Type B pancreatic cell (in vitro differentiated cells): ENCODE data around the gene GATA1. TPM values are rescaled to one million over a fixed set of nuclear protein-coding genes. Genes with fewer than 3 reads are reported as not detected.

ENCODE experiments used
- DNase-seq: peaks from one replicate; pipeline ENCODE4 v3.0.0; 2021; ENCODE audit warnings: mixed read lengths; ENCODE audit not compliant: unreplicated experiment; ENCODE audit errors: extremely low spot score
- H3K27ac Mint-ChIP-seq: 2 replicates; pipeline ENCODE4 v1.8.0; 2021; ENCODE audit warnings: mild to moderate bottlenecking, mixed read lengths
- H3K27me3 Mint-ChIP-seq: 2 replicates; pipeline ENCODE4 v1.8.0; 2021; ENCODE audit warnings: mixed read lengths
- H3K36me3 Mint-ChIP-seq: 2 replicates; pipeline ENCODE4 v1.8.0; 2021; ENCODE audit warnings: mixed read lengths
- H3K4me1 Mint-ChIP-seq: one replicate; pipeline ENCODE4 v1.8.0; 2021; ENCODE audit warnings: mixed read lengths; ENCODE audit not compliant: unreplicated experiment
- H3K4me3 Mint-ChIP-seq: 2 replicates; pipeline ENCODE4 v1.8.0; 2021; ENCODE audit warnings: mild to moderate bottlenecking, mixed read lengths
- H3K9me3 Mint-ChIP-seq: 2 replicates; pipeline ENCODE4 v1.8.0; 2021; ENCODE audit warnings: mixed read lengths
- total RNA-seq: library from RNA; stranded (reverse); gene quantifications from 2 replicates; pipeline ENCODE4 v1.2.1, GENCODE V29; 2021; ENCODE audit warnings: low replicate concordance
- TF ChIP-seq, protein P1 (sequence below): fragments of 200-600 bp; sonication (generic); conservative IDR thresholded peaks from 2 replicates; pipeline ENCODE4 v1.5.0; 2021; ENCODE audit warnings: antibody characterized with exemption, mild to moderate bottlenecking

The GATA1 gene
- total RNA-seq, 1 donor from 2014 or later, result not detected

DNA sequence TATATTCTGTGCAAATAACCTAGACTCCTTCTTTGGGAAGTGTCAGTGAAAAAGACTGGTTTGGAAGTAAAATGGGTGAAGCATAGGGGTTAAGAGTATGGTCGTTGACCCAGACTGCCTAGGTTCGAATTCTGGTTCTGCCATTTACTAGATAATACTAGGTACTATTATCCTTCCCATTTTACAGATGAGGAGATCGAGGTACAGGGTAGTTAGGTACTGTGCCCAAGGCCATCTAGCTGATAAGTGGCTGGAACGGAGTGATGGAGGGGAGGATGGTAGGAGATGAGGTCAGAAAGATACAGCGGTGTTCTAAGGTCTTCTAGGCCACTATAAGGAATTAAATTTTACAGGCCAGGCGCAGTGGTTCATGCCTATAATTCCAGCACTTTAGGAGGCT lies 13.8 kb upstream of the GATA1 start:
- Mint-ChIP-seq H3K4me1 (no peaks in the 10 kb centered on the region), H3K36me3 (no peaks in the 10 kb centered on the region), H3K27me3 (peaks cover 8% of the 10 kb centered on the region), H3K4me3 (no peak overlapping the region), H3K27ac (no peak overlapping the region), H3K9me3 (no peaks in the 10 kb centered on the region)
- no peak for DNase-seq
- TF ChIP-seq, protein P1, sequence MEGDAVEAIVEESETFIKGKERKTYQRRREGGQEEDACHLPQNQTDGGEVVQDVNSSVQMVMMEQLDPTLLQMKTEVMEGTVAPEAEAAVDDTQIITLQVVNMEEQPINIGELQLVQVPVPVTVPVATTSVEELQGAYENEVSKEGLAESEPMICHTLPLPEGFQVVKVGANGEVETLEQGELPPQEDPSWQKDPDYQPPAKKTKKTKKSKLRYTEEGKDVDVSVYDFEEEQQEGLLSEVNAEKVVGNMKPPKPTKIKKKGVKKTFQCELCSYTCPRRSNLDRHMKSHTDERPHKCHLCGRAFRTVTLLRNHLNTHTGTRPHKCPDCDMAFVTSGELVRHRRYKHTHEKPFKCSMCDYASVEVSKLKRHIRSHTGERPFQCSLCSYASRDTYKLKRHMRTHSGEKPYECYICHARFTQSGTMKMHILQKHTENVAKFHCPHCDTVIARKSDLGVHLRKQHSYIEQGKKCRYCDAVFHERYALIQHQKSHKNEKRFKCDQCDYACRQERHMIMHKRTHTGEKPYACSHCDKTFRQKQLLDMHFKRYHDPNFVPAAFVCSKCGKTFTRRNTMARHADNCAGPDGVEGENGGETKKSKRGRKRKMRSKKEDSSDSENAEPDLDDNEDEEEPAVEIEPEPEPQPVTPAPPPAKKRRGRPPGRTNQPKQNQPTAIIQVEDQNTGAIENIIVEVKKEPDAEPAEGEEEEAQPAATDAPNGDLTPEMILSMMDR, result no peak

DNA sequence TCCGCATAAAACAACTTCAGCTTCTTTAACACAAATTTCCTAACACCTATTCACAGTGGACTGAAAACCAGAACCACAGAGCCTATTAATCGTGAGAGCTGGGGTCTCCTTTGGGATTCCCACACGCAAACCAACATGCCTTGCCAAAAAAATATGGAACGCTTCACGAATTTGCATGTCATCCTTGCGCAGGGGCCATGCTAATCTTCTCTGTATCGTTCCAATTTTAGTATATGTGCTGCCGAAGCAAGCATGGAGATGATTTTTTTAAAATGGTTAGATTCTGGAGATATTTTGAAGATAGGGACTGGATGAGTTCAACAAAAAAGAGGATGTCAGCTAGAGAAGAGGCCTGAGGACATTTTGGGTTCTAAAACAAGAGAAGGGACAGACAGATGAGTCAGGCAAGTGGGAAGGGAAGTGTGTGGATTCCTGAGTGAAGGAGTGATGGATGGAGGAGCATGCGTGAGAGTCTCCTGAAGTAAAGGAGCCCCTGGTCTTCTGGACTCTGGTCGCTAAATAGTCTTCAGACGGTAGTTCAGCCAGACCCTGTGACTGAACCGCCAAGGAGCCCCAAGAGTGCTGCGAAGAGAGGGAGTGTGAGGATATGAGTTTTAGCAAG lies 9.5 kb upstream of the GATA1 start:
- H3K36me3 Mint-ChIP-seq, result no peaks in the 10 kb centered on the region
- DNase-seq, result no peak
- no peaks in the 10 kb centered on the region for H3K4me1 Mint-ChIP-seq
- no peak overlapping the region for H3K27ac Mint-ChIP-seq
- H3K4me3 Mint-ChIP-seq, result no peak overlapping the region
- H3K27me3 Mint-ChIP-seq, result peaks cover 10% of the 10 kb centered on the region
- TF ChIP-seq, protein P1, result no peak
- no peaks in the 10 kb centered on the region for H3K9me3 Mint-ChIP-seq

DNA sequence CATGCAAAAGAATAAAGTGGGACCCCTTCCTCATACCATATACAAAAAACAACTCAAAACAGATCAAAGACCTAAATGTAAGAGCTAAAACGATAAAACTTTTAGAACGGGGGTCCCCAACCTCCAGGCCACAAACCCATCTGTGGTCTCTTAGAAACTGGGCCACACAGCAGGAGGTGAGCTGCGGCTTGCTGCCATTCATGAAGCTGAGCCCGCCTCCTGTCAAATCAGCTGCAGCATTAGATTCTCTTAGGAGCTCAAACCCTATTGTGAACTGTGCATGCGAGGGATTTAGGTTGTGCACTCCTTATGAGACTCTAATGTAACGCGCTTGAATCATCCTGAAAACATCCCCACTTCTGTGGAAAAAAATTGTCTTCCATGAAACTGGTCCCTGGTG lies 7.0 kb upstream of the GATA1 start:
- Mint-ChIP-seq H3K4me1 (no peaks in the 10 kb centered on the region), H3K4me3 (no peak overlapping the region), H3K36me3 (no peaks in the 10 kb centered on the region), H3K27me3 (peaks cover 10% of the 10 kb centered on the region), H3K27ac (no peak overlapping the region), H3K9me3 (no peaks in the 10 kb centered on the region)
- DNase-seq, result no peak
- TF ChIP-seq, protein P1, result no peak

DNA sequence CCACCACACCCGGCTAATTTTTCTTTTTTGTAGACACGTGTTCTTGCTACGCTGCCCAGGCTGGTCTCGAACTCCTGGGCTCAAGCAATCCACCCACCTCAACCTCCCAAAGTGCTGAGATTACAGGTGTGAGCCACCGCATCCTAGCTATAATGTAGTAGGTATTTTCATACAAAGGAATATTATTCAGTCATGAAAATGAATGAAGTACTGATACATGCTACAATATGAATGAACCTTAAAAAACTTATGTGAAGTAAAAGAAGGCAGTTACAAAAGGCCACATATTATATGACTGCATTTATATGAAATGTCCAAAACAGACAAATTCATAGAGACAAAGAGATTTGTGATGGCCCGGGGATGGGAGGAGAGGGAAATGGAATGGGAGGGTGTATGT lies 4.7 kb upstream of the GATA1 start:
- Mint-ChIP-seq H3K36me3 (no peaks in the 10 kb centered on the region), H3K9me3 (no peaks in the 10 kb centered on the region), H3K4me1 (no peaks in the 10 kb centered on the region), H3K27me3 (peaks cover 14% of the 10 kb centered on the region), H3K4me3 (no peak overlapping the region), H3K27ac (no peak overlapping the region)
- no peak for DNase-seq
- TF ChIP-seq, protein P1, result no peak

DNA sequence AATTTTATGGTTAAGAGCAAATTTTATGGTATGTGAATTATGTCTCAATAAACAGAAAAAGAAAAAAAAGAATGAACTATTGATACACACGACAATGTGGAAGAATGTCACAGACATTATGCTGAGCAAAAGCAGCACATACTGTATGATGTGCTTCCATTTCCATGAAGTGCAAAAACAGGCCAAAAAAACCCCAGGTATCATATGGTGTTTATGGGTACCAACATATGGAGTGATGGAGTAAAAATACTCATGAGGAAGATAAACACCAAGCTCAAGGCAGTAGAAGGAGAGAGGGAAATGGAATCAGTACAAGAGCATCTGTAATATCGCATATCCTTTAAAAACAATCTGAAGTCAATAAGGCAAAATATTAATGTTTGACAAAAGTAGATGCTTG lies 4.2 kb upstream of the GATA1 start:
- Mint-ChIP-seq H3K4me3 (no peak overlapping the region), H3K4me1 (no peaks in the 10 kb centered on the region), H3K27me3 (peaks cover 15% of the 10 kb centered on the region), H3K36me3 (no peaks in the 10 kb centered on the region), H3K9me3 (no peaks in the 10 kb centered on the region), H3K27ac (no peak overlapping the region)
- DNase-seq, result no peak
- TF ChIP-seq, protein P1, result no peak

DNA sequence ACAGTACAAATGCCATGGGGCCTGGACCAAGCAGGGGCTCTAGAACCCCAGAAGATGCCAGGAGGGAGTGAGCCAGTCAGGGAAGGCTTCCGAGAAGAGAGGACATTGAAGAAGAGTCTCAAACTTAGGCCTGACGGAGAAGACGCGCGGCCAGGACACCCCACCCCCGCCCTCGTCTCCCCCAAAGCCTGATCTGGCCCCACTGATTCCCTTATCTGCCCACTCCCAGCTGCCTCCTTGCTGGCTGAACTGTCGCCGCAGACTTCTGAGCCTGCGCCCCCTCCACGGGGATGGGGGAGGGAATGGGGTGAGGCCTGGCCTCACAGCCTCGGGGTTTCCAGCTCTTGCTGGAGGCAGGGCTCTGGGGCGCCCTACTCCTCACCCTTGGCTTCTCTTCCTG lies 3.6 kb upstream of the GATA1 start:
- Mint-ChIP-seq H3K27me3 (peaks cover 15% of the 10 kb centered on the region), H3K4me1 (no peaks in the 10 kb centered on the region), H3K9me3 (no peaks in the 10 kb centered on the region), H3K27ac (no peak overlapping the region), H3K36me3 (no peaks in the 10 kb centered on the region), H3K4me3 (no peak overlapping the region)
- no peak for DNase-seq
- TF ChIP-seq, protein P1, result no peak
